ENCODE measurements around the gene KIF22.

The KIF22 gene

DNA sequence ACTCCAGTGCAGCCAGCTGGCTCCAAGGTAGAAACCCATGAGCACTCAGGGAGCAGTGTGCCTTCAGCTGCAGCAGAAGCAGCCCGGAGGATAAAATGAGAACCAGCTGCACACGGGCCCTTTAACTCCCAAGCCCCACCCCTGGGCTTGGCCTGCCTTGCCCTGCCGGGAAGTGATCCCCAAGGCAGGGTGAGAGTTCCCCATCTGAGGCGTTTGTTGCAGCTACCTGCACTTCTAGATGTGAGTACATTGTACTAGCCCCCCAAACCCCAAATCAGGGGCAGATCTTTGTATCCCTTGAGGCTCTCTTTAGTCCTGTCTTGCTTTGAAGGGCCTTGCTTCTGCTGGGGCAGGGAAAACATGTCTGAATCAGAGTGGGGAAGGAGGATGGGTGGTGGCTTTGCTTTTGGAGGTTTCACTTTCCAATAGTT, 29.7 kb downstream of the KIF22 start, which contains the start of gene MVP:
MVP (plus strand) TSS at position 192 of the 431 bp plus-strand sequence. CDS start 10,088 bp downstream, outside the sequence.
- H3K4me1 ChIP-seq = no peaks in the 10 kb centered on the region; the same call in 1 of the 2 replicates
- peak; percentile 43 for DNase-seq
- H3K36me3 ChIP-seq = peaks cover 36% of the 10 kb centered on the region
- H3K9me3 ChIP-seq = no peaks in the 10 kb centered on the region
- H3K4me3 ChIP-seq (ENCODE audit: low read depth, low read length) = peak within 1 kb of the TSS; percentile 21; the same call in 1 of the 2 replicates
- no peaks in the 10 kb centered on the region for H3K27me3 ChIP-seq
- TF ChIP-seq, protein P1, sequence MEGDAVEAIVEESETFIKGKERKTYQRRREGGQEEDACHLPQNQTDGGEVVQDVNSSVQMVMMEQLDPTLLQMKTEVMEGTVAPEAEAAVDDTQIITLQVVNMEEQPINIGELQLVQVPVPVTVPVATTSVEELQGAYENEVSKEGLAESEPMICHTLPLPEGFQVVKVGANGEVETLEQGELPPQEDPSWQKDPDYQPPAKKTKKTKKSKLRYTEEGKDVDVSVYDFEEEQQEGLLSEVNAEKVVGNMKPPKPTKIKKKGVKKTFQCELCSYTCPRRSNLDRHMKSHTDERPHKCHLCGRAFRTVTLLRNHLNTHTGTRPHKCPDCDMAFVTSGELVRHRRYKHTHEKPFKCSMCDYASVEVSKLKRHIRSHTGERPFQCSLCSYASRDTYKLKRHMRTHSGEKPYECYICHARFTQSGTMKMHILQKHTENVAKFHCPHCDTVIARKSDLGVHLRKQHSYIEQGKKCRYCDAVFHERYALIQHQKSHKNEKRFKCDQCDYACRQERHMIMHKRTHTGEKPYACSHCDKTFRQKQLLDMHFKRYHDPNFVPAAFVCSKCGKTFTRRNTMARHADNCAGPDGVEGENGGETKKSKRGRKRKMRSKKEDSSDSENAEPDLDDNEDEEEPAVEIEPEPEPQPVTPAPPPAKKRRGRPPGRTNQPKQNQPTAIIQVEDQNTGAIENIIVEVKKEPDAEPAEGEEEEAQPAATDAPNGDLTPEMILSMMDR (IDR thresholded peaks at IDR 0.05; ENCODE audit: low read depth, low read length) = no peak

DNA sequence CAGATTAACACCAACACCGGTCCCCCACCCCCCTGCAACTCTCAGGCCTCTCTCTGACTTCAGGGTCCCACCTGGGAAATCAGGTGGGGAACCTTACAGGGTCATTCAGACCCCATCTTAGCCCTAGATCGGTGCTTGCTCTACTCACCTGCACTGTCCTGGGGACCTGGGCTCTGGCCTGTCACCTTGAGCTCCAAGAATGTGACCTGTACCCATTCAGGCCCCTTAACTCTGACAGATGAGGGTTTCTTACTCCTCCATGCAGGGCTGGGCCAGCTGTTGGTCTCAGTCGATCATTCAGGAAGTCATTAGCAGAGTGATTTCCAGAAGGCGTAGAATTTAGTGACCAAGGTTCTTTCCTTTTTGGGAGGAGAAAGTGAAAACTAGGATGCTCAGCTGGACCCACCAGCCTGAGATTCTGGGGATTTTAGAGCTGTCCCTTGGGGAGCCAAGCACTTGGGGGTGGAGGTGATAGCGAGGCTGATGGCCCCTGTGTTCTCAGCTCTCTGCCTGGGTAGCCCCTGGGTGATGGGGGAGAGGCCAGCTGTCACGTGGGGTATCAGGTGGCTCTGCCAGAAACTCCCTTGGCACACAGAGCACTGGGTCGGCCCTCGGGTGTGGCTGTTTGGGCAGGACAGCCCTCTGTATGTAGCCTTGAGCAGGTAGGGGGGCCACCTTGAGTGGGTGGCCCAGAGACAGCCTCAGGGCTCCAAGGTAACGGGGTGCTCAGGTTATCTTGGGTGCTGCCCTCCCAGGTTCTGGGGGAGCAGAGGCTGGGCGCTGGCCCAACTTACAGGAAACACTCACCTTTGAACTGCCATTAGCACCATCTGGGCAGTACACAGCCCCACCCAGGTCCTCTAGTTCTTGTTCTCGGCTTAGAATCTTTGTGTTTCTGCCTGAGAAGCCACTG, 30.4 kb downstream of the KIF22 start:
- H3K4me1 ChIP-seq = no peaks in the 10 kb centered on the region; the same call in 1 of the 2 replicates
- H3K36me3 ChIP-seq = peaks cover 36% of the 10 kb centered on the region
- no peak overlapping the region for H3K4me3 ChIP-seq (ENCODE audit: low read depth, low read length)
- TF ChIP-seq, protein P1 (IDR thresholded peaks at IDR 0.05; ENCODE audit: low read depth, low read length) = no peak
- DNase-seq = no peak
- no peaks in the 10 kb centered on the region for H3K27me3 ChIP-seq
- H3K9me3 ChIP-seq = no peaks in the 10 kb centered on the region

DNA sequence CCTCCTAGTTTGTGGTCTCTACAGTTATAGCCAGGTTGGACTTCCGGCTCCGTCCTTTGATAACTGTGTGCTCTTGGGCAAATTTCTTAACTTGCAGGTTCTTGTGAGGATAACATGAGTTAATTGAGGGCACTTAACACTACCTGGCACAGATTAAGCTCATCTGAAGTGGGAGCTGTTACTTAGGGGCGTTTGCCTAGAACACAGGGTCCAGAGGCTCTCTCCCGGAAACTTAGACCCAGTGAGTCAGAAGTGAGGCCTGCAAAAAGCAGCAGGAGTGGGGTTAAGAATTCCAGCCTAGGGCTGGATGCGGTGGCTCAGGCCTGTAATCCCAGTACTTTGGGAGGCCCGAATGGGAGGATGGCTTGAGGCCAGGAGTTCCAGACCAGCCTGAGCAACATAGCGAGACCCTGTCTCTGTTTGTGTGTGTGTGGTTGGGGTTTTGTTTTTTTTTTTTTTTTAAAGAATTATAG, 31.1 kb downstream of the KIF22 start:
- no peak for DNase-seq
- H3K9me3 ChIP-seq = no peaks in the 10 kb centered on the region
- H3K4me1 ChIP-seq = no peaks in the 10 kb centered on the region; the same call in 1 of the 2 replicates
- H3K27me3 ChIP-seq = no peaks in the 10 kb centered on the region
- no peak overlapping the region for H3K4me3 ChIP-seq (ENCODE audit: low read depth, low read length)
- H3K36me3 ChIP-seq = peaks cover 36% of the 10 kb centered on the region
- TF ChIP-seq, protein P1 (IDR thresholded peaks at IDR 0.05; ENCODE audit: low read depth, low read length) = no peak

- DNase-seq = no peak
- Histone ChIP-seq H3K4me3 (ENCODE audit: low read depth, low read length) (no peak overlapping the region), H3K36me3 (peaks cover 10% of the 10 kb centered on the region), H3K27me3 (no peaks in the 10 kb centered on the region), H3K9me3 (no peaks in the 10 kb centered on the region), H3K4me1 (no peaks in the 10 kb centered on the region; the same call in 1 of the 2 replicates)
- TF ChIP-seq, protein P1 (IDR thresholded peaks at IDR 0.05; ENCODE audit: low read depth, low read length) = no peak
Observed at GRCh38 chr16:29824589-29825144, 34.1 kb downstream of the KIF22 start.

- TF ChIP-seq, protein P1 (IDR thresholded peaks at IDR 0.05; ENCODE audit: low read depth, low read length) = no peak
- no peak for DNase-seq
- Histone ChIP-seq H3K4me3 (ENCODE audit: low read depth, low read length) (no peak overlapping the region), H3K4me1 (no peaks in the 10 kb centered on the region; the same call in 1 of the 2 replicates), H3K27me3 (no peaks in the 10 kb centered on the region), H3K9me3 (no peaks in the 10 kb centered on the region), H3K36me3 (peaks cover 3% of the 10 kb centered on the region; the same call in 1 of the 2 replicates)
Observed at GRCh38 chr16:29825145-29826044, 34.8 kb downstream of the KIF22 start.

Data from BE2C (cell line).